ENCODE results near the gene CACNA1C.

The CACNA1C gene

DNA sequence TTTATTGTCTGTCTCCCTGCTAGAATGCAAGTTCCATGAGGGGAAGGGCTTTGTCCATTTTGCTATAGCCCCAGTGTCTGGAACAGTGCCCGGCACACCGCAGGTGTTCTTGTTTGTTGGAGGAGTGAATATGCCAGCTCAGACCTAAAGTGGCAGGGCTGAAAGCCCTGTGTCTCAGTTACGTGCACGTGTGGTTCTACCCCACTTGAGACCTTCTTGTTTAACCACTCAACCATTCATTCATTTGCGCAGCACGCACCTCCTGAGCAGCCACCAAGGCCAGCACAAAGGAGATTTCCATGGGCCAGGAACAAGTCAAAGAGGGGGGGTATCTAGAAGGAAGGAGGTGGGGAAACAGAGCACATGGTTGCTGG, 404.0 kb downstream of the CACNA1C start:
- in situ Hi-C loops (cut with HindIII; ENCODE audit: low pct_unique_long_range_greater_than_20kb, low sequenced_read_pairs), result no loop called here
- no peak for TF ChIP-seq JUND (IDR thresholded peaks at IDR 0.05; ENCODE audit: low read depth)
- DNase-seq (ENCODE audit: low read depth in 1 of 2, low spot score in 1 of 2), result no peak

DNA sequence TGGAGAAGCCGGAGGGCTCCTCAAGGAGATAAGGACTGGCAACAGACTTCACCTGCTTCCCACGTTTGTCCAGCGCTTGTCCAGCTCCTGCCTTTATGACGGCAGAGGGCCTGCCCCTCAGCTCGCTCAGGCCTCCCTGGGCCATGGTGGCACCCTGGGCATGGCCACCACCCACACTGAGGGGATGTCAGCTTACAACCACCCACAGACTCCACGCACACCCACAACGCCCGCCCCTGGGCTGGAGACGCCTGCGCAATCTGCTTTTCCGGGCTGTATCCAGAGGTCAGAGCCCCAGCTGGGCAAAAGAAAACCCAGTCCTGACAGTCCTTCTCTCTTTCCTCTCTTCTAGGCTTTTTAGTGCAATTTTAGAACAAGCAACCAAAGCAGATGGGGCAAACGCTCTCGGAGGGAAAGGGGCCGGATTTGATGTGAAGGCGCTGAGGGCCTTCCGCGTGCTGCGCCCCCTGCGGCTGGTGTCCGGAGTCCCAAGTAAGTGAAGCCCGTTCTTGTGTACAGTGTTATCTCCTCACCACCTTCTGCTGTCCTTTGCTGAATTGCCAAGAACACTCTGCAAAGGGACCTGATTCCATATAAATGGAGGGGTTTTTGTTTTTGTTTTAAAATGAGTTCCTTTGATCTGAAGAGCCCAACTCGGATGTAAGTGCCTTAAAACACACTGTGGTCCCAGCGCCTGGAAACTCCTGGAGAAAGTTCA, 404.6 kb downstream of the CACNA1C start:
- in situ Hi-C loops (cut with HindIII; ENCODE audit: low pct_unique_long_range_greater_than_20kb, low sequenced_read_pairs), result no loop called here
- no peak for DNase-seq (ENCODE audit: low read depth in 1 of 2, low spot score in 1 of 2)
- TF ChIP-seq JUND (IDR thresholded peaks at IDR 0.05; ENCODE audit: low read depth), result no peak

DNA sequence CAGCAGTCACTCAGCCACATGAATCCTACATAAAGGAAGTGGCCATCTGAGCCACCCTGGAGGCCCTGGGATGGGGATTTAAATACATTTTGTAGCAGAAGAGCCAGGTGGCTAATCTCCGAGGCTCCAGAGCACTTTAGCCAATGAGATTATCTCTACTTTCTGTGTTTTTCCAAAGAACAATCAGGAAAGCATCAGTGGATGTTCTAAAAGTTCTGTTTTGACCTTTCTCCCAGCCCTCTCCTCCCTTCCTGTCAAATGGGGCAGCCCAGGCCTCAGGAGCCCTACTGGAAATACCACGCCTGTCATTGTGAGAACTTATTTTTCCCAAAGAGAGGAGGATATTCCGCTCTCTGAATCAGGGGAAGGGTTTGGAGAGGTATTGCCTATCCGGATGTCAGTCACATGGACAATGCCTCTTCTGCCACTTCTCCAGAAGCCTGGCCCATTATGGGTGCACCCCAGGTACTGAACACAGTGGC, 405.2 kb downstream of the CACNA1C start:
- TF ChIP-seq JUND (IDR thresholded peaks at IDR 0.05; ENCODE audit: low read depth), result no peak
- DNase-seq (ENCODE audit: low read depth in 1 of 2, low spot score in 1 of 2), result no peak
- in situ Hi-C loops (cut with HindIII; ENCODE audit: low pct_unique_long_range_greater_than_20kb, low sequenced_read_pairs), result no loop called here

DNA sequence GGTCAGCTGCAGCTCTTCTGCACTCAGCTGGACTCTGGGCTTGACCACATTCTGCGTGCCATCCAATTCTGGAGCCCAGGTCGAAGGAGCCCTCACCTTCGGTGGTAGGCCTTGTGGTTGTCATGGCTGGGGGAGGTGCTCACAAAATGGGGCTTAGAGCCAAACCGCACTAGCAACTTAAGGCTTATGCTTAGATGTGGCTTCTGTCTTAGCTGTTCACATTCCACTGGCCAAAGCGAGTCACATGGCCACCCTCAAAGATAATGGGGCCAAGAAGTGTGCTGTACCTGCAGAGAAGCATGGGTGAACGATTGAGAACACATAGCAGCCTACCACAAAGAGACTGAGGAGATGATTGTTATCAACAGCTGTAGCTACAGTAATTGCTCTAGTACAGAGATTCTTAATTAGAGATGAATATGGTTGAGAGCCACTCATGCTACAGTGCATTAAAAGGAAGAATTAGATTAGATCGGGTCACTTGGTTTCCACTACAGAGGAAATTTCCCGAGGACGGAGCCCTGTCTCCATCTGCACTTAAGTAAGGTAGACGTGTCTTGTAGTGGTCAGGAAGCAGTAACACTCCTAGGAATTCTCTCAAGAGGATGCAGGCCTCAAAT, 407.4 kb downstream of the CACNA1C start:
- DNase-seq (ENCODE audit: low read depth in 1 of 2, low spot score in 1 of 2), result no peak
- in situ Hi-C loops (cut with HindIII; ENCODE audit: low pct_unique_long_range_greater_than_20kb, low sequenced_read_pairs), result no loop called here
- TF ChIP-seq JUND (IDR thresholded peaks at IDR 0.05; ENCODE audit: low read depth), result no peak

DNA sequence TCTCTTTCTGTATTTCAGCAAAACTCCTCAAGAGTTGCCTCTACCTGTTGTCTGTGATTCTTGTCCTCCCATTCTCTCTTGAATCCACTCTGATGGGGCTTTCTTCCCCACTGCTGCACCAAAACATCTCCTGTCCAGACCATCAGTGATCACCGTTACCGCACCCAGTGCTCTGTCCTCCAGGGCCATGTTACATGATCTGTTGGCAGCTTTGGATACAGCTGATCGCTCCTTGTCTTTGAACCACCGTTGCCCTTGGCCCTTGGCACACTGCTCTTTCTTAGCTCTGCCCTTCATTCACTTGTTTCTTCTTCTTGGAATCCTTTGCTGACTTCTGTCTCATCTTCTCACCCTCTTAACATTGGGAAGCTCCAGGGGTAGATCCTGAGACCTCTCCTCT, 408.3 kb downstream of the CACNA1C start:
- in situ Hi-C loops (cut with HindIII; ENCODE audit: low pct_unique_long_range_greater_than_20kb, low sequenced_read_pairs), result no loop called here
- no peak for DNase-seq (ENCODE audit: low read depth in 1 of 2, low spot score in 1 of 2)
- no peak for TF ChIP-seq JUND (IDR thresholded peaks at IDR 0.05; ENCODE audit: low read depth)

DNA sequence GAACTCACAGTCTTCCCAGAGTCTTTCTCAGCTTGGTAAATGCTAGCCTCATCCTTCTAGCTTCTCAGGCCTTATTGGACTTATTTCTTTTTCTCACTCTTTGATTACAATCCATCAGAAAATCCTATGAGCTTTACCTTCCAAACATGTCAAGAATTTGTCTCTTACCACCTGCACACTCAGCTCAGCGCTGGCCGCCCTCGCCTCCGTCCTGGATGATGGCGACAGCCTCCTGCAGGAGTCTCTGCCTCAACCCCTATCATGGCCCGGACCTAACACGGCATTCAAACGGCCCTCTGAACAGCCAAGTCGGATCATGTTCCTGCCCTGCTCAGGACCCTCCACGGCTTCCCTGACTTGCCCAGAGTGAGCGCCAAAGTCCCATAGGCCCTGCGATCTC, 408.9 kb downstream of the CACNA1C start:
- TF ChIP-seq JUND (IDR thresholded peaks at IDR 0.05; ENCODE audit: low read depth), result no peak
- in situ Hi-C loops (cut with HindIII; ENCODE audit: low pct_unique_long_range_greater_than_20kb, low sequenced_read_pairs), result no loop called here
- no peak for DNase-seq (ENCODE audit: low read depth in 1 of 2, low spot score in 1 of 2)

DNA sequence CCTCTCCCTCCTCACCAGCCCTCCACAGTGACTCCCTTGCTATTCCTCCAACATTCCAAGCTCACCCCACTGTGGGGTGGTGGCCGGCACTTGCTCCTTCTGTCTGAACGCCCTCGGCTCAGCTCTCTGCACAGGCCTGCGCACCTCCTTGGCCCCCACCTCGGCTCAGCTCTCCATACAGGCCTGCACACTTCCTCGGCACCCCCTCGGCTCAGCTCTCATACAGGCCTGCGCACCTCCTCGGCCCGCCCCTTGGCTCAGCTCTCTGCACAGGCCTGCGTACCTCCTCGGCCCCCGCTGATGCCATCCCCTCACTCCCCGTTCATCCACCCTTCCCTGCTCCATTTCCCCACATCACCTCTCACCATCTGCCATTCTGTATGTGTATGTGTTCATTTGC, 409.3 kb downstream of the CACNA1C start:
- in situ Hi-C loops (cut with HindIII; ENCODE audit: low pct_unique_long_range_greater_than_20kb, low sequenced_read_pairs), result no loop called here
- no peak for DNase-seq (ENCODE audit: low read depth in 1 of 2, low spot score in 1 of 2)
- TF ChIP-seq JUND (IDR thresholded peaks at IDR 0.05; ENCODE audit: low read depth), result no peak

DNA sequence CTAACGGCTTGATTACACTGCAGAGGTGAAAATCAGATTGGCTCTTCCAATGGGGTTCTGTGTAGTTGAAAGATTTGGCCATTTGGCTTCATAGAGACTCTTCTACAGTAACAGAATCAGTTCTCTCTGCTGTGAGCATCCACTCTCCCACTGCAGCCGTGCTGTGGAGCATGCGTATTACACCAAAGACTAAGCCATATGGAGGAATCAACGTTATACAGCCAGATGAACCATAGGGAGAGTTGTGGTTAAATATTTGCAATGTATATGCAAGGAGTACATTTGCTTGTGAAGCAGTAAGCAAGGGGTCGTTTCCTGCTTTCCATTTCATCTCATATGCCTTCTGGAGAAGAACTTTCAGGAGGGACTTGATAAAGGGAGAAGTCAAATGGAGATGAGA, 410.9 kb downstream of the CACNA1C start:
- in situ Hi-C loops (cut with HindIII; ENCODE audit: low pct_unique_long_range_greater_than_20kb, low sequenced_read_pairs), result no loop called here
- DNase-seq (ENCODE audit: low read depth in 1 of 2, low spot score in 1 of 2), result no peak
- no peak for TF ChIP-seq JUND (IDR thresholded peaks at IDR 0.05; ENCODE audit: low read depth)

DNA sequence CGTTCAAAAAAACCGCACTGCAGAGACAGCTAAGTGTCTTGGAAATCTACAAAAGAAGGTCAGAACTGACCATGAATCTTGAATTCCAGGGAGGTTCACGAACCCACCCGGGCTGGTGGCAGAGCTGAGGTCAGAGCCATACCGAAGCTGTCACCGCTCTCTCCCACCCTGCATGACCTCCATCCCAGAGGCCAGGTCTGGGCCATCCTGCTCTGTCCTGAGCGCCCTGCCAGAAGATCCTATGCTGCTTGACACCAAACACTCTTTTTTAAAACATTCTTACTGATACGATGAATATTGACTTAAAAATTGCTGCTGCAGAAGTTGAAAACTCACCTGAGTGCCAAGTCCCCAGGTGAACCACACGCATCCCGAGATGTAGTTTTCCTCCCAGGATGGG, 412.9 kb downstream of the CACNA1C start:
- in situ Hi-C loops (cut with HindIII; ENCODE audit: low pct_unique_long_range_greater_than_20kb, low sequenced_read_pairs), result no loop called here
- no peak for DNase-seq (ENCODE audit: low read depth in 1 of 2, low spot score in 1 of 2)
- TF ChIP-seq JUND (IDR thresholded peaks at IDR 0.05; ENCODE audit: low read depth), result no peak

DNA sequence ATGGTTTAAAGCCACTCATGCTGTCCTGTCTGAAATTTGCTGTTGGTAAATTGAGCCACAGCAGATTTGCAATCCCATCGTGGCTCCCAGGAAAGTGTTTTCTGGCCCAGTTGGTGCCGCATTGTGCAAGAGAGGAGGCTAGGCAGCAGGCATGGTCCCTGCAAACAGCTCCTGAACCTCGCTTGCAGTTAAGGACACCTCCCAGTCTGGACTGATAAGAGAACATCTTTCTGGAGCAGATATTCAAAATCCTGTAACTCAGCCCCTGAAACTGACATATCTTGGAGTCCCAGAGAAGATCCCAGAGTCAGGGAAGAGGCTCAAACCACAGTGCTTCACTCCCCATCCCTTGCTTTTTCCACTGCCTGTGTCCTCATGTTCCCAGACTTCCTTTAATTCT, 413.4 kb downstream of the CACNA1C start:
- no peak for TF ChIP-seq JUND (IDR thresholded peaks at IDR 0.05; ENCODE audit: low read depth)
- DNase-seq (ENCODE audit: low read depth in 1 of 2, low spot score in 1 of 2), result no peak
- in situ Hi-C loops (cut with HindIII; ENCODE audit: low pct_unique_long_range_greater_than_20kb, low sequenced_read_pairs), result no loop called here

DNA sequence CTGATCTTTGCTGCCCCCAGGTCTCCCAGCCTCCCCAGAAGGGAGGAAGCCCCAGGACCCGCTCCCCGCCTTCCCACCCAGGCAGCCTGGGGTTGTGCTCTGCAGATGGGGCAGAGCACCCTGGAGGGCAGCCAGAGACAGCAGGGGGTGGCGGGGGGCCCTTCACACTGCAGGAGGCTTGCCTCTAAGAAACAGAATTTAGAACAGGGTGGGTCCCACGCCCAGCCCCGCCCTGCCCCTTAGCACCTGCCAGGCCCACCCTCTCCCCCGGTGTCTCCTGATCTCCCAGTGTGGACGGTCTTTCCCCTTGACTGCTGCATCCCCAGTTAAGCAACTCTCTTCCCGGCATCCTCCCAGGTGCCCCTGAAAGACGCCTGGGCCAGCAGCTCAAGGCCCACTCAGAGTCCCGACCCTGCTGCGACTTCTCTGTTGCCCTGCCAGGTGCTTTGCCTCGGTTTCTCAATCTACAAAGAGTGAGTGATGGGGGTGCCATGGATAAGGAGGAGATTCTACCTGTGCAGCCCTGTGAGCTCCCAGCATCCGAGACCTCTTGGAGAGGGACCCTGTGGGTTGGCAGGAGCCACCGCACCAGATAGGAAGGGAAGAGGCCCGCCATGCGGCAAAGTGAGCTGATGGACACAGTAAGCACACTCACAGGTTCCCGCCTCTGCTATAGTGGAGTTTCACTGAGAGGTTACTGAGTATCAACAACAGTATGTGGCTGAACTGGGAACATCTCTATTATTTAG, 414.8 kb downstream of the CACNA1C start:
- no peak for DNase-seq (ENCODE audit: low read depth in 1 of 2, low spot score in 1 of 2)
- in situ Hi-C loops (cut with HindIII; ENCODE audit: low pct_unique_long_range_greater_than_20kb, low sequenced_read_pairs), result no loop called here
- TF ChIP-seq JUND (IDR thresholded peaks at IDR 0.05; ENCODE audit: low read depth), result no peak

DNA sequence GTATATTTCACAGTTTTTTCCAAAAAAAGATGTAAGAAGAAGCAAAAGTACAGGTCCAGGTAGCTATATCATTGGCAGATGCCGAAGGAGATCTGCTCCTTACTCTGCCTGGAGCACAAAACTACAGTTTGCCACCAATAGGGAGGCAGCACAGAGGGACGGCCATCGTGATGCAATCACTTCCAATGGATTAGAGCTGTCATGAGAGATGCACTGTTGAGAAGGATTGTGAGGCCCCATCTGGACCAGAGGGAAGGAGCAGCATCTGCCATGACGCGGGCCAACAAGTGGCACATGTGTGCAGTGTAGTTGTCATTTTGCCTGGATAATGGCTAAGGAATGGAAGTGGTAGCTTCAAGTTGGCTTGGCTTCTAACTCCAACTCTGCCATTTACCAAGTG, 423.2 kb downstream of the CACNA1C start:
- TF ChIP-seq JUND (IDR thresholded peaks at IDR 0.05; ENCODE audit: low read depth), result no peak
- DNase-seq (ENCODE audit: low read depth in 1 of 2, low spot score in 1 of 2), result no peak
- in situ Hi-C loops (cut with HindIII; ENCODE audit: low pct_unique_long_range_greater_than_20kb, low sequenced_read_pairs), result no loop called here
